GM19372 (cell line): ENCODE data around the gene HSD17B10.
"Not testable (repeated sequence)": the region's sequence is repeated elsewhere in the genome, so short reads cannot be mapped to it uniquely, and the experiment has no call there.

ENCODE experiments used
- ATAC-seq: cut with Tn5 transposase; IDR thresholded peaks from one replicate; pipeline ENCODE4 v1.9.1; 2021; ENCODE audit warnings: mild to moderate bottlenecking, low read depth, moderate library complexity; ENCODE audit not compliant: unreplicated experiment

The HSD17B10 gene

DNA sequence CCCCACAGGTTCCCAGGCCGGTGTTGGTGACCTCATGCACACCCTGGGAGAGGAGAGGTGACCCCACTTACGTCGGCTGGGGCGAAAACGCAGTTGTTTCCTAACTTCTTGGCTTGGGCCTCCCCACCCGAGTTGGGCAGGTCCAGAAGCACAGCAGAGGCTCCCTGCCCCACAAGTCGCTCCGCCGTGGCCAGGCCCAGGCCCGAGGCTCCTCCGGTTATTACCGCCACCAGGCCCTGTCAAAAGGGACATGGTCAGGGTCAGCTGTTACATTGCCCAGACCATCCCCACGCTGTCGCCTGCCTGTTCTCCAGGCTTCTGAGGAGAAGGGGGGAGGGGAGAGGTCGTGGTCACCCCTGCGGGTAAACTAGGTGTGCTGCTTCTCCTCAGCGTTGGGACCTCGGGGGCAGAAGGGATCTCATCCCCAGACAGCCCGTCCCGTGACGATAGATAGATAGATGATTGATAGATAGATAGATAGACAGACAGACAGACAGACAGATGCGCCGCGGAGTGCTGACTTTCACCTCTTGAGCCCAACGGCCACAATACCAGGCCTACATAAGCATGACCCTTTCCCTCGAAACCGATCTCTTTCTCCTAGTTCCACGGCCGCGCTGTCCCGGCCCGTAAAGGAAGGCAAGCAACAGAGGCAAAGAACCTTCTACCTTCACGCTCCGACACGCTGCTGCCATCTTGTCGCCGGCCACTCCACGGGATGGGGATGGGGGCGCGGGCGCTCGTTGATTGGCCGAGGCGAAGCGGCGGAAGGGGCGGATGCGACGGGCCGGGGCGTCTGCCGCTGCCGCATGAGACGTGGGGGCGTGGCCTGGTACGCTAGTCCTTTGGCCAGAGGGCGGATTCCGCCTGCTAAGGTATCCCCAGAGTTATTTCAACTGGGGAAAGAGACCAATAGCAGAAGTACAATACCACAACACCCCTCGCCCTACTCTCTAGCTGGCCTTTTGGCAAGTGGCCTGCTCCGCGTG is at the start of gene HSD17B10:
Gene HSD17B10 (minus strand): TSS at position 720 of the 989 bp plus-strand sequence. CDS start 25 bp downstream, at position 695.
- ATAC-seq, result peak; percentile 91

- no peak for ATAC-seq
These were observed 49.2 kb upstream of the HSD17B10 start for GRCh38 chrX:53483416-53483815.

DNA sequence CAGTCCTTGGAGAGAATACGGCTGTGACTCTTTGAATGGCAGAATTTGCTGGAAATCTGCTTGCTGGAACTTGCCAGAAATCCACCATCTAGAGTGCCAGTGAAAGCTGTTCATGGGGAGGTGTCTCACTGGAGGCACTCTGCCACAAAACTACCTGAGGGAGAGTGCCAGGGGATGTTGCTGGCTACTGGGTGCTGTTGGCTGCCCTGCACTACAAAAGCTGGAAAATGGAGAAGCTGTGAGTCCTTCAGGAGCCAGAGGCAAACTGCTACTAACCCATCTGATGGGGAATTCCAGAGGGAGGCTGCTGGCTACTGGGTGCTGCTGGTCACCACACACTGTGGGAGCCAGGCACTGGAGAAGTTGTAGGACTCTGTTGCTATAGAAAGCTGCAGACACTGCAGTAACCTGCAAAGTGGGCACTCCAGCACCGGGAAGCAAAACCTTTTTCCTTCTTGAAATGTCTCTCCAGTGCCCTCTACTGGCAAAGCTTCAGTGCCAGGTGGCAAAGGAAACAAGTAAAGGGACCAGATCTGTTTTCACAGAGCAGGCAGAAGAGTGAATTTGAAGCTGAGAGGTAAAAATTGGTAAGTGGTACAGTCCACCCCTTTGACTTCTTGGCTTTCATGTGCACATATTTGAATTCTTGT is 47.8 kb upstream of the HSD17B10 start:
- ATAC-seq, result no peak

GRCh38 chrX:53481093-53481492 is 46.9 kb upstream of the HSD17B10 start:
- no peak for ATAC-seq

- no peak for ATAC-seq
These were observed 45.1 kb upstream of the HSD17B10 start for GRCh38 chrX:53479301-53479700.

DNA sequence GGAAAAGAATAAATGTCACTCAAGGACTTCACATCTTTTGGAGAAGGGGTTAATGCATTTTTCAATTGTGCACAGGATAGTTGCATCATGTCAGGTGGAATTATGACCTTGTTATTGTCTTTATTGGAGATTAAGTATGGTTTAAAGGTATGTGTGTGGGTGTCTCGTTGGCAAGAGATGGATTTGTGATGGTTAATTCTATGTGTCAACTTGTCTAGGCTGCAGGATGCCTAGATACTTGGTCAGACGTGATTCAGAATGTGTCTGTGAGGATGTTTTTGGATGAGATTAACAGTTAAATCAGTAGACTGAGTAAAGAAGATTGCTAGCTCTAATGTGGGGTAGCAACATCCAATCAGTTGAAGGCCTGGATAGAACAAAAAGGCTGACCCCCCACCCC is 42.2 kb upstream of the HSD17B10 start:
- no peak for ATAC-seq

DNA sequence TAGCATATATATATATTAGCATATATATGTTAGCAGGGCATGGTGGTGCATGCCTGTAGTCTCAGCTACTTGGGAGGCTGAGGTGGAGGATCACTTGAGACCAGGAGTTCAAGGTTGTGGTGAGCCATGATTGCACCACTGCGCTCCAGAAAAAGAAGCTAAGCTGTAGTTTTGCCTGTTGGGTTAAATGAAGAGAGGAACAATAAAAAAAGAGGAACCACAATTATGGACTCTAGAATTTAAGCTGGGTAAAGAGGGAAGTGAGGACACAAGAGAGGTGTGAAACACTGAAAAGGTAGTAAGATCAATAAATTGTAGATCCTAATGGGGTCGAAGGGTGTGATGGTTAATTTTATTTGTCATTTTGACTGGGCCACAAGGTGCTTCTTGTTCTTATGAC is 40.5 kb upstream of the HSD17B10 start:
- ATAC-seq, result no peak

DNA sequence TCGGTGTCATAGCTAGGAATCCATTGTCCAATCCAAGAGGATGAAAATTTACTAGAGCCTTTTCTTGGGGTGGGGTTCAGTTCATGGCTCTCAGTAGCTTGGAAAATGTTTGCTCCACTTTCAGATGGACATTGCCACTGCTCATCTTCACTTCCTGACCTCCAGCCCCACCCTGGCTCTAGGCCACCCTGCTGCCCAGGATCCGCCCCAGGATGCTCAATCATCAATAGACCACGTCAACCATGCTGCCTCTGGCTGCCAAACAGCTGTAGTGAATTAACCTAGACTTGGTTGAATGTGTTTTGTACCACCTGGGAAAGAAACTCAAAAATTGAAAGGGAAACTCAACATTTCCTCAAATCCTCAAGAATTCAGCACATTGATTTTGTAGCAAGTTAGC is 37.2 kb upstream of the HSD17B10 start:
- no peak for ATAC-seq

DNA sequence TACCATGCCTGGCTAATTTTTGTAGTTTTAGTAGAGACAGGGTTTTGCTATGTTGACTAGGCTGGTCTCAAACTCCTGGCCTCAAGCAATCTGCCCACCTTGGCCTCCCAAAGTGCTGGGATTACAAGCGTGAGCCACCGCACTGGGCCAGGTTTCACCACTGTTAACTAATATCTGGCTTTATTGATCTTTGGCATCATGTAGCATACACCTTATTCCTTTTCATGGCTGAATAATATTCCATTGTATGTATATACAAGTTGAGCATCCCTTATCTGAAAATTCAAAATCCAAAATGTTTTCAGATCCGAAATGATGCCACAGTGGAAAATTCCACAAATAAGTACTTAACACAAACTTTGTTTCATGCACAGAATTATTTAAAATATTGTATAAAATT is 34.5 kb upstream of the HSD17B10 start:
- ATAC-seq, result not testable (repeated sequence)

- no peak for ATAC-seq
These were observed 23.9 kb upstream of the HSD17B10 start for GRCh38 chrX:53458082-53458481.

GRCh38 chrX:53456254-53456653 is 22.1 kb upstream of the HSD17B10 start:
- no peak for ATAC-seq

- ATAC-seq, result no peak
These were observed 18.6 kb upstream of the HSD17B10 start for GRCh38 chrX:53452812-53453211.

DNA sequence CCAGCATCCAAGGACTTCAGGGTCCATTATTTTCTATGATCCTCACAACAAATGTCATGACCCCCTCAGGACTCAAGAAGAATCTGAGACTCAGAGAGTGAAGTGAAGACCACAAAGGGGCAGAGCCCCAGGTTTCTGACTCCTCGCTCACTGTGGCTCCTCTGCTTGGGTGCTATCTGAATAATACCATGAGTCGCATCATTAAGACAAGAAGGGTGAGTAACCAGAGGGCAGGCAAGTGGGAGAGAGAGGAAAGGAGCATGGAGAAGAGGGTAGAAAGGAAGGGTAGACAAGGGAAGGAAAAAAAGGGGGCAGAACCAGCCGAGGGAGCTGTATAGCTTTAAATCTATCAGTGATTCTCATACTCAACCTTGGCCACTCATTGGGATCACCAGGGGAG is 15.5 kb upstream of the HSD17B10 start:
- no peak for ATAC-seq

DNA sequence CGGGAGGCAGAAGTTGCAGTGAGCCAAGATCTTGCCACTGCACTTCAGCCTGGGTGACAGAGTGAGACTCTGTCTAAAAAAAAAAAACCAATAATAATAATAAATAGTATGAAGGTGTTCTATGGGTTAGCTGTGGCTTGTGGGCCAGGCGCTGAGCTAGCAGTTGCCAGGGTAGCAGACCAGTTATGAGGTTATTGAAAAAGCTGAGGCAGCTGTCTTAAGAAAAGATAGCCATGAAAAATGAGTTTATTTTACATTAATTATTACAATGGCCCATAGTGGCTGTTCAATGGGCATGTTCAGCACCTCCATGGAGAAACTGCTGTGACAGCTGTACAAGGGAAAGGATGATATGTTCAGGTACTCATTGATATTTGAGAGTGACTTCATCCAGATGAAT is 13.3 kb upstream of the HSD17B10 start:
- ATAC-seq, result no peak

- ATAC-seq, result no peak
These were observed 11.8 kb upstream of the HSD17B10 start for GRCh38 chrX:53445977-53446376.

GRCh38 chrX:53442322-53442631 is 8.1 kb upstream of the HSD17B10 start:
- no peak for ATAC-seq

DNA sequence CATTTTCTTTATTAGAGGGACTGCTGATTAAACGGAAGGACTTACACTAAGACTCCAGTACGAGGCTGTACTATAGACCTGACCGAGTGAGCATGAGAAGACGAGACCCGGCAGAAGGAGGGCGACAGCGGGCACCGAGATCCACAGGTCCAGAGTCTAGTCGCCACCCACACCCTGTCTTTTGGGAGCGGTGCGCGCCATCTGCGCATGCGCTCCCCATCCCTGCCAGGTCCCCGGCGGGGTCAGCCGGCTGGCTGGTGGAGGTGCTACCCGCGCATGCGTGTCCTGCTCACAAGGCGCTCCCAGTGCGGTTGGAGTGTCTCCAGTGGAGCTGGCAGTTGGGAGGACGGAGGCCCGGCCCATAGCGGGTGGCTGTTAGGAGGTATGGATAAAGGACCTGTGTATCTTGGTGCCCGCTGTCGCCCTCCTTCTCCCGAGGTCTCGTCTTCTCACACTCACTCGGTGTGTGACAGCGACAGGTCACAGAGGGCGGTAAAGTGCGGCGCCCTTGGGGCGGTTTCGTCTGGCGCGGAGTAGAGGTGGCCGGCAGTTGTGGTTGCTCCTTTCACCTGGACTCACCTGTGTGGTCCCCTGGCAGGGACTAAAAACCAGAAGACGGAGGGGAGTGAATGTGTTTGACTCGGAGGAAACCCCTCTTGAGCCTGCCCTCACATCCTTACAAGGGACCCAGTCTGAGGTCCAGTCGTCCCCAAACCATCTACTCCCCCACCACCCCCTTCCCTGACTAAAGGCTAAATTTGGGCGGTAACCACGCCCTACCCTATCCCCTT is 7.6 kb upstream of the HSD17B10 start:
- ATAC-seq, result peak; percentile 67

GRCh38 chrX:53440621-53441517 is 6.7 kb upstream of the HSD17B10 start:
- no peak for ATAC-seq

GRCh38 chrX:53440101-53440500 is 5.9 kb upstream of the HSD17B10 start:
- ATAC-seq, result no peak

DNA sequence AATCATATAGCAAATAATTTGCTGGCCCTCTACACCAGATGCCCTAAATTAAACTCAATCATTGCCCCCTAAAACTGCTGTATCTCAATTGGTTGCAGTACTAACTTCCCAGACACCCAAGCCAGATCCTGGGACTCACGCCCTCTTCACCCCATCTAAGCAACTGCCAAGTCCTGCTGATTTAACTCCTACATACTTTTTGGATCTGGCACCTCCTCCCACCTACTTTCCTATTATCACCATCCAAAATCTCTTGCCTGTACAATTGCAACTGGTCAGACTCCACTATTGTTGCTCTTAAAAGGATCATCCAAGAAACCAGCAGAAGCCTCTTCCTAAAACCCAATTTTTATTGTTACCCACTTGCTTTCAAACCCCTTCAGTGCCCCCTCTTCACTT is 4.7 kb upstream of the HSD17B10 start:
- ATAC-seq, result no peak
